HG03565 (cell line): ENCODE measurements around the gene IFNL3.
"Not testable (repeated sequence)": the region's sequence is repeated elsewhere in the genome, so short reads cannot be mapped to it uniquely, and the experiment has no call there.

ENCODE experiments used
- ATAC-seq: cut with Tn5 transposase; IDR thresholded peaks from one replicate; pipeline ENCODE4 v1.9.1; 2021; ENCODE audit warnings: mild to moderate bottlenecking, moderate library complexity; ENCODE audit not compliant: unreplicated experiment

The IFNL3 gene

GRCh38 chr19:39244410-39245100 lies at the start of gene IFNL3:
Gene IFNL3 (minus strand): TSS chr19:39245006. CDS start chr19:39244967, 39 bp downstream.
- ATAC-seq, result not testable (repeated sequence)

GRCh38 chr19:39293394-39293793 lies 48.6 kb upstream of the IFNL3 start:
- ATAC-seq, result no peak

GRCh38 chr19:39284032-39284431 lies 39.2 kb upstream of the IFNL3 start:
- no peak for ATAC-seq

- no peak for ATAC-seq
Measured at GRCh38 chr19:39282021-39282420, 37.2 kb upstream of the IFNL3 start.

GRCh38 chr19:39277598-39277997 lies 32.8 kb upstream of the IFNL3 start:
- no peak for ATAC-seq

- no peak for ATAC-seq
Measured at GRCh38 chr19:39276740-39277139, 31.9 kb upstream of the IFNL3 start.

GRCh38 chr19:39275578-39275977 lies 30.8 kb upstream of the IFNL3 start:
- ATAC-seq, result no peak

GRCh38 chr19:39273859-39274258 lies 29.1 kb upstream of the IFNL3 start:
- ATAC-seq, result not testable (repeated sequence)

- no peak for ATAC-seq
Measured at GRCh38 chr19:39270036-39270871, 25.4 kb upstream of the IFNL3 start.

- ATAC-seq, result not testable (repeated sequence)
Measured at GRCh38 chr19:39269369-39269768, 24.6 kb upstream of the IFNL3 start.

- ATAC-seq, result not testable (repeated sequence)
Measured at GRCh38 chr19:39268531-39269223, 23.9 kb upstream of the IFNL3 start.

- ATAC-seq, result not testable (repeated sequence)
Measured at GRCh38 chr19:39268085-39268484, 23.3 kb upstream of the IFNL3 start, which contains the start of gene IFNL2. Gene IFNL2 (plus strand): TSS chr19:39268396. CDS start chr19:39268569, 173 bp downstream.

- no peak for ATAC-seq
Measured at GRCh38 chr19:39265321-39265916, 20.6 kb upstream of the IFNL3 start.

GRCh38 chr19:39264306-39265290 lies 19.8 kb upstream of the IFNL3 start:
- no peak for ATAC-seq

- ATAC-seq, result no peak
Measured at GRCh38 chr19:39263912-39264305, 19.1 kb upstream of the IFNL3 start.

GRCh38 chr19:39262496-39262895 lies 17.7 kb upstream of the IFNL3 start:
- ATAC-seq, result no peak

- ATAC-seq, result no peak
Measured at GRCh38 chr19:39261704-39262103, 16.9 kb upstream of the IFNL3 start.

- ATAC-seq, result no peak
Measured at GRCh38 chr19:39257227-39257626, 12.4 kb upstream of the IFNL3 start.

- ATAC-seq, result no peak
Measured at GRCh38 chr19:39254531-39255345, 9.9 kb upstream of the IFNL3 start.
